ENCODE measurements around the gene ABCA13. TPM values are rescaled to one million over a fixed set of nuclear protein-coding genes. Genes with fewer than 3 reads are reported as not detected.

The ABCA13 gene
- total and polyA plus RNA-seq, 2 donors (not counting 3 experiments of a cell fraction or from before 2014, with no cell fraction given): 0.01 to 0.11 TPM

- no peak overlapping the region for H3K4me3 ChIP-seq (replicated peaks in 1 of 3; ENCODE audit: insufficient read depth in 1 of 3, low read depth in 1 of 3, low read length in 3 of 3)
- no peaks in the 10 kb centered on the region for H3K9me3 ChIP-seq (replicated peaks; ENCODE audit: control insufficient read depth, insufficient read depth, low read length)
- ChIA-PET POLR2A (no interaction called here), CTCF (no interaction called here)
- no peaks in the 10 kb centered on the region for H3K27me3 ChIP-seq (ENCODE audit: control insufficient read depth in 2 of 2, insufficient read depth in 2 of 2, low read length in 2 of 2)
- intact Hi-C loops (cut with micrococcal nuclease): no loop called here
- no peak overlapping the region for H3K9ac ChIP-seq (replicated peaks; ENCODE audit: extremely low read depth, insufficient read depth, low read length)
- DNase-seq (ENCODE audit: low read depth, low spot score) (no peak), FAIRE-seq (no peak)
- BruUV-seq (replicated peaks): no TSS peak
- no peaks in the 10 kb centered on the region for H3K79me2 ChIP-seq (ENCODE audit: control insufficient read depth, insufficient read depth, low read length)
- dilution Hi-C loops (cut with MboI; ENCODE audit: extremely low pct_ligation_motif_present, low sequenced_read_pairs): no loop called here
- H3K4me2 ChIP-seq (ENCODE audit: insufficient read depth, low read length): no peak overlapping the region
- TF ChIP-seq POLR2AphosphoS5 (IDR thresholded peaks at IDR 0.05; ENCODE audit: insufficient read depth, low read depth, low read length) (no peak), MAX (IDR thresholded peaks at IDR 0.05; ENCODE audit: insufficient read depth, insufficient read length) (no peak), JUN (IDR thresholded peaks at IDR 0.05; ENCODE audit: borderline replicate concordance, insufficient read depth, insufficient read length, low read depth) (no peak), GATA2 (IDR thresholded peaks at IDR 0.05; ENCODE audit: insufficient read depth, insufficient read length, low read depth, low read length) (no peak), EZH2 (IDR thresholded peaks at IDR 0.05; ENCODE audit: borderline replicate concordance, low read depth, low read length, severe bottlenecking) (no peak), FOS (IDR thresholded peaks at IDR 0.05; ENCODE audit: borderline replicate concordance, insufficient read depth, low read length) (no peak), POLR2A (IDR thresholded peaks at IDR 0.05; ENCODE audit: low read depth, low read length) (no peak), CTCF (IDR thresholded peaks at IDR 0.05; ENCODE audit: extremely low read depth in 1 of 2, insufficient read depth in 1 of 2, low read depth in 1 of 2, low read length in 2 of 2) (no peak), MYC (IDR thresholded peaks at IDR 0.05; ENCODE audit: low read depth, low read length) (no peak)
- no peak overlapping the region for H3K27ac ChIP-seq (ENCODE audit: insufficient read depth, low read depth, low read length)
- H4K20me1 ChIP-seq (replicated peaks; ENCODE audit: control insufficient read depth, extremely low read depth, insufficient read depth, low read length): no peaks in the 10 kb centered on the region
- no peak overlapping the region for H2AFZ ChIP-seq (ENCODE audit: low read depth, low read length)
- H3K9me1 ChIP-seq (replicated peaks; ENCODE audit: control insufficient read depth, extremely low read depth, insufficient read depth, low read length): no peaks in the 10 kb centered on the region
- no peaks in the 10 kb centered on the region for H3K4me1 ChIP-seq (ENCODE audit: control insufficient read depth, extremely low read depth, insufficient read depth, low read length)
- no peaks in the 10 kb centered on the region for H3K36me3 ChIP-seq (ENCODE audit: control insufficient read depth in 2 of 2, extremely low read depth in 1 of 2, insufficient read depth in 2 of 2, low read length in 2 of 2)
Measured at GRCh38 chr7:48305661-48306060, 134.4 kb downstream of the ABCA13 start.
